Measurements from ENCODE around the gene CCDC110. TPM values are rescaled to one million over a fixed set of nuclear protein-coding genes. Genes with fewer than 3 reads are reported as not detected.
A peak's percentile ranks its signal among the peaks of the same experiment; 100 is the strongest.

CCDC110 gene
- total RNA-seq, 2 experiments from 2014 or later: not detected

- Mint-ChIP-seq H3K27ac (no peak overlapping the region), H3K4me3 (no peak overlapping the region), H3K4me1 (peaks cover 45% of the 10 kb centered on the region), H3K27me3 (no peaks in the 10 kb centered on the region), H3K9me3 (no peaks in the 10 kb centered on the region), H3K36me3 (ENCODE audit: low read depth) (peaks cover 39% of the 10 kb centered on the region)
- ChIA-PET POLR2A (no interaction called here), CTCF (interaction anchor here (1.0 kb wide), 1 partner anchor 10 kb away, joined by 4 read pairs; no protein-coding TSS in a partner anchor)
- DNase-seq: no peak
These were observed 72.1 kb downstream of the CCDC110 start for GRCh38 chr4:185399466-185399865.

GRCh38 chr4:185398618-185399017, 72.9 kb downstream of the CCDC110 start:
- Mint-ChIP-seq H3K4me3 (no peak overlapping the region), H3K27me3 (no peaks in the 10 kb centered on the region), H3K4me1 (peaks cover 51% of the 10 kb centered on the region), H3K27ac (no peak overlapping the region), H3K9me3 (no peaks in the 10 kb centered on the region), H3K36me3 (ENCODE audit: low read depth) (peaks cover 37% of the 10 kb centered on the region)
- no peak for DNase-seq
- ChIA-PET POLR2A (no interaction called here), CTCF (interaction anchor here (1.0 kb wide), 1 partner anchor 9 kb away, joined by 4 read pairs; no protein-coding TSS in a partner anchor)

- Mint-ChIP-seq H3K4me3 (peak within 1 kb of the TSS; percentile 83), H3K27me3 (no peaks in the 10 kb centered on the region), H3K4me1 (peaks cover 53% of the 10 kb centered on the region), H3K9me3 (no peaks in the 10 kb centered on the region), H3K36me3 (ENCODE audit: low read depth) (peaks cover 32% of the 10 kb centered on the region), H3K27ac (peak within 1 kb of the TSS; percentile 97)
- POLR2A ChIA-PET: interaction anchor here (0.6 to 1.2 kb wide), 3 partner anchors 28 to 1888 kb away, joined by 3 to 7 read pairs (median 4); partner anchors contain the start of gene UFSP2
- CTCF ChIA-PET: interaction anchor here (1.2 to 2.0 kb wide), 4 partner anchors 8 to 183 kb away, joined by 3 to 9 read pairs (median 4); partner anchors contain the start of gene UFSP2
- DNase-seq: no peak
These were observed 74.7 kb downstream of the CCDC110 start, which contains the start of gene ANKRD37 for GRCh38 chr4:185396724-185397385. ANKRD37 (plus strand) TSS chr4:185396841; CDS start chr4:185396924, 83 bp downstream.

- Mint-ChIP-seq H3K4me1 (peaks cover 51% of the 10 kb centered on the region), H3K27me3 (no peaks in the 10 kb centered on the region), H3K4me3 (peak overlapping the region; percentile 83), H3K27ac (peak overlapping the region; percentile 97), H3K9me3 (no peaks in the 10 kb centered on the region), H3K36me3 (ENCODE audit: low read depth) (peaks cover 27% of the 10 kb centered on the region)
- POLR2A ChIA-PET: interaction anchor here (0.6 to 1.2 kb wide), 3 partner anchors 29 to 1887 kb away, joined by 3 to 7 read pairs (median 3); partner anchors contain the start of gene UFSP2
- DNase-seq: peak; percentile 94
- CTCF ChIA-PET: interaction anchor here (1.2 to 2.0 kb wide), 6 partner anchors 9 to 183 kb away, joined by 3 to 9 read pairs (median 4); partner anchors contain the start of gene UFSP2
These were observed 75.4 kb downstream of the CCDC110 start for GRCh38 chr4:185395956-185396723.

GRCh38 chr4:185395238-185395955, 76.1 kb downstream of the CCDC110 start, which contains the start of gene LRP2BP:
LRP2BP (minus strand) TSS chr4:185395924; CDS start chr4:185378186, 17,738 bp downstream.
- peaks cover 21% of the 10 kb centered on the region for H3K36me3 Mint-ChIP-seq (ENCODE audit: low read depth)
- no peaks in the 10 kb centered on the region for H3K9me3 Mint-ChIP-seq
- ChIA-PET POLR2A (interaction anchor here (0.6 to 1.2 kb wide), 2 partner anchors 30 to 191 kb away, joined by 3 to 7 read pairs; partner anchors contain the start of gene UFSP2), CTCF (interaction anchor here (1.3 to 2.0 kb wide), 5 partner anchors 10 to 182 kb away, joined by 3 to 9 read pairs (median 5); partner anchors contain the start of gene UFSP2)
- H3K27ac Mint-ChIP-seq: peak within 1 kb of the TSS; percentile 97
- DNase-seq: no peak
- H3K4me3 Mint-ChIP-seq: peak within 1 kb of the TSS; percentile 83
- H3K27me3 Mint-ChIP-seq: no peaks in the 10 kb centered on the region
- H3K4me1 Mint-ChIP-seq: peaks cover 49% of the 10 kb centered on the region

Other genes with a start within 250 kb of the CCDC110 start
- under 1 TPM; 0.73 to 0.79 TPM for gene LRP2BP, start 75.8 kb downstream of the CCDC110 start, total RNA-seq
- 10 to 100 TPM; 12.0 to 12.8 TPM for gene ANKRD37, start 74.9 kb downstream of the CCDC110 start, total RNA-seq
- 10 to 100 TPM; 17.9 to 20.3 TPM for gene UFSP2, start 45.8 kb downstream of the CCDC110 start, total RNA-seq
- not detected for gene PDLIM3, start 63.8 kb upstream of the CCDC110 start, total RNA-seq

Measured in activated CD4-positive, alpha-beta T cell treated with anti-CD3 and anti-CD28 coated beads, Interleukin-2, amount 10 ng/mL, durations not matched to agents 7 days and 5 days (primary cell).